ENCODE measurements around the gene UCN.

GRCh38 chr2:27270131-27270530, 38.1 kb downstream of the UCN start:
- TF ChIP-seq CTCF (IDR thresholded peaks at IDR 0.05 in 2 of 3, conservative IDR thresholded peaks at IDR 0.05 in 1 of 3; ENCODE audit: control insufficient read depth in 2 of 3, extremely low read depth in 1 of 3, insufficient read depth in 1 of 3, low read depth in 3 of 3, low read length in 3 of 3), result no peak
- TF ChIP-seq ZSCAN29 (IDR thresholded peaks at IDR 0.05), result no peak
- TF ChIP-seq ETV6 (conservative IDR thresholded peaks at IDR 0.05 in 1 of 2, IDR thresholded peaks at IDR 0.05 in 1 of 2; ENCODE audit: borderline replicate concordance in 1 of 2, low read depth in 1 of 2), result no peak
- TF ChIP-seq PKNOX1 (IDR thresholded peaks at IDR 0.05), result no peak
- no peak for TF ChIP-seq JUND (IDR thresholded peaks at IDR 0.05; ENCODE audit: low read depth, low read length)
- TF ChIP-seq BCL11A (IDR thresholded peaks at IDR 0.05; ENCODE audit: low read depth, low read length), result no peak
- TF ChIP-seq ZBTB11 (CRISPR knock-in tag; IDR thresholded peaks at IDR 0.05), result no peak
- TF ChIP-seq KAT2A (conservative IDR thresholded peaks at IDR 0.05; ENCODE audit: control insufficient read depth, low read depth, low read length), result no peak
- TF ChIP-seq SMC3 (IDR thresholded peaks at IDR 0.05; ENCODE audit: borderline replicate concordance, low read length), result no peak
- no peak for TF ChIP-seq CHD4 (IDR thresholded peaks at IDR 0.05)
- TF ChIP-seq ATF2 (IDR thresholded peaks at IDR 0.05; ENCODE audit: low read length), result no peak
- TF ChIP-seq YBX1 (IDR thresholded peaks at IDR 0.05), result no peak

Measured in GM12878 (cell line).